Stimulated activated CD8-positive, alpha-beta memory T cell treated with anti-CD3 and anti-CD28 coated beads, Interleukin-4, amount 100 ng/mL, for 48 hours (primary cell): ENCODE results near the gene SHH.

Source experiments
- DNase-seq: peaks from one replicate; pipeline ENCODE4 v3.0.0-alpha.2; 2020

The SHH gene

GRCh38 chr7:155811895-155812761 lies at the start of gene SHH:
SHH (minus strand) TSS chr7:155812463; CDS start chr7:155812122, 341 bp downstream.
- no peak for DNase-seq

DNA sequence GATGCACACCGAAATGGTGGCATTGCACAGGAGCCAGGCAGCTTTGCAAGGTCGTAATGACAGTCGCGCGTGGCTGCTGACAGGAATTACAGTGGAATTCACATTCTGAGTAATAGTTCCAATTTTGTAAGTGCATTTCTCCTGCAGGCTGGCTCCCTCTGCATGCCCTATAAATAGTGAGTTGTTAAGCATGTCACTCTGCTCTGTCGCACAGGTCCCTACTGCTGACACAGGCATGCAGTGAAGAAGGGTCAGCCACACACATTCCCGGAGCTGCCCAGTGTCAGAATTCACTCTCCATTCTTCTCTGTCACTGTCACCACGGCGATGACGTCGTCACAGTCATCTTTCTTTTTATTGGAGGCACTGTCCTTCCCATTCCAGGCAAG lies 49.2 kb upstream of the SHH start:
- DNase-seq = no peak

GRCh38 chr7:155860840-155861479 lies 48.7 kb upstream of the SHH start:
- no peak for DNase-seq

- DNase-seq = no peak
These were observed 48.2 kb upstream of the SHH start for GRCh38 chr7:155860461-155860839.

DNA sequence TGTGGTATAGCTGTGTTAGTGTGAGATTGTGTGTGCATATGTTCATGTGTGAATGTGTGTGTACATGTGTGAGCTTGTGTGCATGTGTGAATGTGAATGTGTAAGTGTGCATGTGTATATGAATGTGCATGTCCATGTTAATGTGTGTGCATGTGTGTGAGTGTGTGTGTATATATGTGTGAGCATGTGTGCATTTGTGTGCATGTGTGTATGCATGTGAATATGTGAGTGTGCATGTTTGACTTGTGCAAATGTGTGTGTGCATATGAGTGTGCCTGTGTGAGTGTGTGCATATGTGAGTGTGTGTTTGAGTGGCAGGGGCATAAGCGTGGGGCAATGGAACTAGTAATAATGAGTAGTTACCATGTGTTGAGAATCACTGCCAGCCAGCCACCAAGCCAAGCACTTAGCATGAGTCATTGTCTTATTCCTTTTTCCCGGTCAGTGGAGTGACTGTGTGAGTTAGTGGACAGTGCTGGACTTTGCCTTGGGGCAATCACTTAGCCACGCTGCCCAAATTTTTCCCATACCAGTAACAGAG lies 46.3 kb upstream of the SHH start:
- no peak for DNase-seq

GRCh38 chr7:155857141-155857540 lies 44.9 kb upstream of the SHH start:
- no peak for DNase-seq

DNA sequence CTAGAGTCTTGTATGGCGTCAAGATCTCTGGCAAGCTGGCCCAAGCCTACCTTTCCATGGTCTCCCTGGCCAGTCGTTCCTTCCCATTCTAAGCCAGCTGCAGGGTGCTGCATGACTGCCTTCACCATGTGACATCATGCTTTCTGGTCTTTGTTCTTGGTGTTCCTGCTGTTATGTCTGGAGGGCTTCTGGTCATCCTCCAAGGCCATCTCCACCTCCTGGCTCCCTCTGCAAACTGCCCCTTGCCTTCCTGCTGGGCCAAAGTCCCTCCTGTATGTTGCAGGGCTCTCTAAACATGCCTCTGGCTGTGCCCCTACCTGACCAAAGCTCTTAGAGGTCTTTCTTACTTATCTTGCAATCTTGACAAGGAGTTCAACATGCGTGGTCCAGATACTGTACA lies 44.4 kb upstream of the SHH start:
- DNase-seq = no peak

DNA sequence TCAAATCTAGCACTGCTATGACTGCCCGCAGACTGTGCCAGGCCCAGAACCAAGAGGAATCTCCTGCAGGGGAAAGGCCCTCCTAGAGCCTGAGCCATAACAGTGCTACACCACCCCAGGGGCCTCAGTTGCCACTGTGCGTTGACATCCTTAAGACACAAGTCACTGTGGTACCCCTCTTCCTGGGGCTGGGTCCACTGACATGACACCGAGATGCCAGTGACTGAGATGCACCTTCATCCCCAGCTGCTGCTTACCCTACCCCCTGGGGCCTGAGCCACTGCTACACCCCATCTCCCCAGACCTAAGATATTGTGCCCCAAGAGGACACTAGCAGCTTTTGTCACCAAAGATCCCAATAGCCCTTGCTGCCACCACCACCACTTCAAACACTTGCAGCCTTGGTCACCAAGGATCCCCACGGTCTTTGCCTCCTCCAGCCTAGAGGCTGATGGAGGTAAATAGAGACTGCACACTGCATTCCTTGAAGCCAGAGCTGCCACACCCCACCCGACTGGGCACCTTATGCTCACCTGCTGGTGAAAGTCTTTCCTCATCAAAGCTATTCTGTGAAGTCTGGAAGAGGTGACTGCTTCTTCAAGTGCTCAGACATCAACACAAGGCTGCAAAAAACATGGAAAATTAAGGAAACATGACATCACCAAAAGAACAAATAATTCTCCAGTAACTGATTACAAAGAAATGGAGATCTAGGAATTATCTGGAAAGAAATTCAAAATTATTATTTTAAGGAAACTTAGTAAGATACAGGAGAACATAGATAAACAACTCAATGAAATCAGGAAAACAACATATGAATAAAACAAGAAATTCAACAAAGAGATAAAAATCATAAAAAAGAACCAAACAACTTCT lies 40.4 kb upstream of the SHH start:
- no peak for DNase-seq

GRCh38 chr7:155851892-155852291 lies 39.6 kb upstream of the SHH start:
- DNase-seq = no peak

DNA sequence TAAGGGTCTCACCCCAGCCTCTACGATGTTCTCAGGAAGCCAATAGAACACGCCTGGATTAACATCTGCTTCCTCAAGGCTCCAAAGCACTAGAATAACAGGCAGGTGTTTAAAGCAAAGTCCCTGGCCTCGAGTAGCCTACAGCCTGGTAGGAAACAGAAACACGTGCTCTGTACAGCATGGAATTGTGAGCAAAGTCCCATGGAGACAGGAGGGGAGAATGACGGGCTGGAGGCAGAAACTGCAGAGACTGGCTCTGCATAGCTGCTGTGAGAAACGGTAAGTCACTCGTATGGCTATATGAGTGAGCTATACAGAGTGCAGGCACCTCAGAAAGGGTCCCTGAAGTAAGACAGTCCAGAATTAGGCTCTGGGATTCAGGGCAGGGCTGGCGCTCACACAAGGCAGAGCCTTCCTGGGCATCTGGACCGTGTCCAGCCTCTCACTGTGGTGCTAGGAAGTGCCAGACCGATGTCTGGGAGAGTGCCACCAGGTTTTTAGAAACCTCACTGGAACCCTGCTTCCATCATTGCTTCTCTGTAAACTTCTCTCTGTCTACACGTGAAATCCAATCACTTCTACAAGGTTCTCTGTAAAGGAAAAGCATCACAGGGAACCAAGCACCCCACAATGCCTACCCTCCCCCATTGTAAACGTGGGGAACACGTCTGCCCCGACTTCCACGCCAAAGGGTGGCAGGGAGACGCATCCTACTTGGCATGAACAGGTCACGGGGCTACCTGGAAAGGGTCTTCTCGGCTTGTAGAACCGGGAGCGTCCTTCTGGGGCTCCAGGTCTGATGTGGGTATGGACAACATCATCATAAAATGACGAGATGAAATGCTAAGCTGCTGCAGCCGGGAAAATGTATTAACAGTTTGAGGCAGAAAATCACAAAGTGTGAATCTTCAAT lies 38.8 kb upstream of the SHH start:
- DNase-seq = no peak

DNA sequence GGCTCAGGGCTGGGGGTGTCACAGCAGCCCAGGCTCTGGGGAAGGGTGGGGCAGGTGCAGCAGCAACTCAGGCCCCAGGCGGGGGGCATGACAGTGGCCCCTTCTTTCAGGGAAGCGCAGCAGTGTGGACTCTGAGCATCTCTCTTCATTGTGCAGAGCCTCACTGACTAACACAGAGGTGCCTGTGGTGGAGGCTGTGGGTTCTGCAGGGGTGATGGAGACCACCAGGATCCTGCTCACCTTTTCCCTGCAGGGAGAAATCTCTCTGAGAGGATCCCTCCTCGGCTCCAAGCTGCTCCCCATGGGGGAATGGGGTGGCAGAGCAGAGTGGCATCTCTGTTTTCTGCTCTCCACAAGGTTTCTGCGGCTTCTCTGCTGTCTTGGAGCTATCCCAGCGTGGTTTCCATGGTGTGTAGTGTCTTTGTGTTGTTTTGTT lies 37.8 kb upstream of the SHH start:
- DNase-seq = no peak

- no peak for DNase-seq
These were observed 36.7 kb upstream of the SHH start for GRCh38 chr7:155848691-155849669.

DNA sequence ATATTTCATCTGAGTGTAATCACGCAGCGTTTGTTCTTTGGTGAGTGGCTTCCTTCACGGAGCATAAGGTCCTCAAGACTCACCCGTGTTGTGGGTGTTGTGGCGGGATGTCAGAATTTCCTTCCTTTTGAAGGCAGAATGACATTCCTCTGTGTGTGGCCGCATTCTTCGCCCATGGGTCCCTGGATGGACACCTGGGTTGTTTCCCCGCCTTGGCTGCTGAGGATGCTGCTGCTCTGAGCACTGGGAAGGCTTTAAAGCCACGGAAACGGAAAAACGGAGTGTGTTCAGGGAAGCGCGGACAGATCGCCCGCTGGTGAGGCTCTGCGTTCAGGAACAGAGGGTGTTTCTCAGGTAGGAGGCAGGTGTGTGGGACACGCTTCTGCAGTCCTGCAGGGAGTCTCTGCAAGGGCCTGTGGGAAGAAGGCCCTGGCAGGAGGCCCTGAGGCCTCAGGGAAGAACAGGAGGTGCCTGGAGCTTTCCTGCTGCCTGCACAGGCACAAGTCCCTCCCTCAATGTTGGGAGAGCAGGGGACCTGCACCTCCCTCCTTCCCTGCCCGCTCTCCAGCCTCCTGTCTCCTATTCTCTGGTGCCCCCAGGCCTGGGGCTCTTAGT lies 35.7 kb upstream of the SHH start:
- no peak for DNase-seq

DNA sequence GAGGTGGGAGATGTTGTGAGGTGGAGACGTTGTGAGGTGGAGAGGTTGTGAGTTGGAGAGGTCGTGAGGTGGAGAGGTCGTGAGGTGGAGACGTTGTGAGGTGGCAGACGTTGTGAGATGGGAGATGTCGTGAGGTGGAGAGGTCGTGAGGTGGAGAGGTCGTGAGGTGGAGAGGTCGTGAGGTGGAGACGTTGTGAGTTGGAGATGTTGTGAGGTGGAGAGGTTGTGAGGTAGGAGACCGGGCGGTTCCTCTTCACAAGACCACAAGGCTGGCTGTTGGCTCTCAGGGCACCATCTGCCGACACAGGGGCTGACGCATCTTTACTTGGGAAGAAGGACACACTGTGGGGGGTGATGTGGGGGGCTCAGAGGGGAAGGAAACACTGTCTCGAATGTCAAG lies 34.7 kb upstream of the SHH start:
- no peak for DNase-seq

DNA sequence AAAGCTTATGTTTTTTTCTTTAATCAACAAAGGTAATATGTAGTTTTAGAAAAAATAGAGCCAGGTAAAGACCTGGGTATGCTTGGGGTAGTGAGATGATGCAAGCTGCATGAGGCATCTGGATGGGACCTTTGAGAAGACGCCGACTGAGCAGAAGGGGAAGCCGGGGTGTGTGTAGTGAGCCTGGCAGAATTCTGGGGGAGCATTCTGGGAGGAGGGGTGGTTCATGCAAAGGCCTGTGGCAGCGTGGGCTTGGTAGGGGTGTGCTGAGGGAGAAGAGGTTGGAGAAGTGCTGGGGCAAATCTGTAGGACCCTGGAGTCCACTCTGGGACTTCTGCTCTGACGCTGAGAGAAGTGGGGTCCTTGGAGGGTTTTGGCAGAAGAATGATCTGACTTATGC lies 33.9 kb upstream of the SHH start:
- no peak for DNase-seq

DNA sequence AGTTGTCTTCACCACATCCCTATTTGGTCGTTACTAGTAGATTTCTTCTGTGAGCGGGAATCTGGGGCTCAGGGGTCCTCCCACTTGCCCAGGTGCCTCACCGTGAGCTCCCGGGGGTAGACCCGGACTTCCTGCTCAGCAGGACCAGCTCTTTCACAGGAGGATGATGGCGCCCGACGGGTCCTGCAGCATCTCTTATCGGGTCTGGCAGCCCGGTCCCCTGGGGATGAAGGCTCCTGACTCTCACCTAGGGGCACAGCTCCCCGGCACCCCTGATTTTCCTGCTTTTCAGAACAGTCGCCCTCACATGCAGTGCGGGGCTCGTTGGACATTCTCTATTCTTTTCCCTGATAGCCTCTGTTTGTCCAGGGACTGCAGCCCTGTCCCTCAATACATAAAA lies 33.0 kb upstream of the SHH start:
- no peak for DNase-seq

DNA sequence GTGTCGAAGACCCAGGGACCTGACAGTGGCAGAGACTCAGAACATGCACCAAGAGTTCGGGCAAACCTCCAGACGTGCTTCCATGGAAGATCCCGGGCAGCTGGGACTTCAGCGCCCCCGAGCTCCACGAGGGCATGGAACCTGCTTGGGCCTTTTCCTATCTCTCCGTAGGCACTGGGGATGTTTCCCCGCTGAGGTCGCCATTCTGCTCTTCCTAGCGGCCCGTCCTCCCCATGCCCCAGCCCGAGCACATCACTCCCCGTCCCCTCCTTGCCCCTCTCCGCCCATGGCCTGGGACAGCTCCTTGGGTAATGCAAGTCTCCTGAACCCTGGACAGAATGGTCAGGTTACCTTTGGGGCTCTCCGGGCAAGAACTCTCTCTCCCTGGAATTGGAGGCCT lies 32.3 kb upstream of the SHH start:
- no peak for DNase-seq

DNA sequence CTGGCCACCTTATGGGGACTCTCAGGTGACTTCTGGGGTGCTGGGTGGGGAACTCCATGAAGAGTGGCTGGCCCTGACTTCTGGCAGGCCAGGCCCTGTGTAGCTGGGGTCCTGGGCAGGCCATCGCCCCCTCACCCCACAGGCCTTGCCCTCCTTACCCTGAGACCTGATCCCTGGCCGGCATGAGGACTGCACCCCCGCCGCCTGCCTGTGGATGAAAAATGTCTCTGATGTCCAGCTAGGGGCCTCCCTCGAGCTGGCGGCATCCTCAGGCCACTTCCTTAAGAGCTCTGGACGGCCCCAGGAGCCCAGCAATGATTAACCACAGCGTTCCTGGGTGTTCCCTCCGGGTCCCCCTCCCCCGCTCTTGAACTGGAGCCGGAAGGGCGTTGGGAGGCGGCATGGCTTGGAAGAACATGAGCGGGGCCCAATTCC lies 31.8 kb upstream of the SHH start:
- no peak for DNase-seq

- DNase-seq = no peak
These were observed 31.3 kb upstream of the SHH start for GRCh38 chr7:155843426-155844018.
